ENCODE data around the gene CFAP141.
"Not testable (repeated sequence)": the region's sequence is repeated elsewhere in the genome, so short reads cannot be mapped to it uniquely, and the experiment has no call there.

DNA sequence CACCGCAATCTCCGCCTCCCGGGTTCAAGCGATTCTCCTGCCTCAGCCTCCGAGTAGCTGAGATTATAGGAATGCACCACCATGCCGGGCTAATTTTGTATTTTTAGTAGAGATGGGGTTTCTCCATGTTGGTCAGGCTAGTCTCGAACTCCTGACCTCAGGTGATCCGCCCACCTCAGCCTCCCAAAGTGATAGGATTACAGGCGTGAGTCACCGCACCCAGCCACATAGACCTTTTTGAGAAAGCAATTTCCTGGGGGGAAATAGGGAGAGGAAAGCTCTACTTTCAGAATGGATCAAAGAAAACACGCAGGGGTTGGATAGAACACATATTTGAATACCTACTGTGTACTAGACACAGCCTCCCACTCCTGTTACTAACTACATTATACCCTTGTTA is 355 bp downstream of the CFAP141 start:
- TF ChIP-seq POLR2A (IDR thresholded peaks at IDR 0.05), result not testable (repeated sequence)
- TF ChIP-seq, protein P1, sequence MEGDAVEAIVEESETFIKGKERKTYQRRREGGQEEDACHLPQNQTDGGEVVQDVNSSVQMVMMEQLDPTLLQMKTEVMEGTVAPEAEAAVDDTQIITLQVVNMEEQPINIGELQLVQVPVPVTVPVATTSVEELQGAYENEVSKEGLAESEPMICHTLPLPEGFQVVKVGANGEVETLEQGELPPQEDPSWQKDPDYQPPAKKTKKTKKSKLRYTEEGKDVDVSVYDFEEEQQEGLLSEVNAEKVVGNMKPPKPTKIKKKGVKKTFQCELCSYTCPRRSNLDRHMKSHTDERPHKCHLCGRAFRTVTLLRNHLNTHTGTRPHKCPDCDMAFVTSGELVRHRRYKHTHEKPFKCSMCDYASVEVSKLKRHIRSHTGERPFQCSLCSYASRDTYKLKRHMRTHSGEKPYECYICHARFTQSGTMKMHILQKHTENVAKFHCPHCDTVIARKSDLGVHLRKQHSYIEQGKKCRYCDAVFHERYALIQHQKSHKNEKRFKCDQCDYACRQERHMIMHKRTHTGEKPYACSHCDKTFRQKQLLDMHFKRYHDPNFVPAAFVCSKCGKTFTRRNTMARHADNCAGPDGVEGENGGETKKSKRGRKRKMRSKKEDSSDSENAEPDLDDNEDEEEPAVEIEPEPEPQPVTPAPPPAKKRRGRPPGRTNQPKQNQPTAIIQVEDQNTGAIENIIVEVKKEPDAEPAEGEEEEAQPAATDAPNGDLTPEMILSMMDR (IDR thresholded peaks at IDR 0.05), result not testable (repeated sequence)

Data from testis (tissue), 2 donors.